GM12873 (cell line): ENCODE results near the gene FDX2.
A peak's percentile ranks its signal among the peaks of the same experiment; 100 is the strongest.

ENCODE experiments used
- TF ChIP-seq, protein P1 (sequence below): IDR thresholded peaks from 2 replicates; pipeline ENCODE4 v1.5.1; 2012; ENCODE audit warnings: low read depth, mild to moderate bottlenecking, moderate library complexity, low read length, control low read depth; ENCODE audit not compliant: insufficient read depth; ENCODE audit errors: missing control alignments

FDX2 gene

DNA sequence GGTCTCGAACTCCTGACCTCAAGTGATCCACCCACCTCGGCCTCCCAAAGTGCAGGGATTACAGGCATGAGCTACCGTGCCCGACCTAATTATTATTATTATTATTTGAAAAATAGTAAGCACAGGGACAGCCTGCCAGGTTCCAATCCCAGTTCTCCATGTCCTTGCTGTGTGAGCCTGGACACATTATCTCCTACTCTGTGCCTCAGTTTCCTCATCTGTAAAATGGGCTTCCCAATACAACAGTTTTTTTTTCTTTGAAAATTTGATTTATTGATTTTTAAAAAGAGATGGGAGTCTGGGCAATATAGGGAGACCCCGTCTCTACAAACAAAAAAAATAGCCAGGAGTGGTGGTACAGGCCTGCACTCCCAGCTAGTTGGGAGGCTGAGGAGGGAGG is 9.5 kb downstream of the FDX2 start:
- TF ChIP-seq, protein P1, sequence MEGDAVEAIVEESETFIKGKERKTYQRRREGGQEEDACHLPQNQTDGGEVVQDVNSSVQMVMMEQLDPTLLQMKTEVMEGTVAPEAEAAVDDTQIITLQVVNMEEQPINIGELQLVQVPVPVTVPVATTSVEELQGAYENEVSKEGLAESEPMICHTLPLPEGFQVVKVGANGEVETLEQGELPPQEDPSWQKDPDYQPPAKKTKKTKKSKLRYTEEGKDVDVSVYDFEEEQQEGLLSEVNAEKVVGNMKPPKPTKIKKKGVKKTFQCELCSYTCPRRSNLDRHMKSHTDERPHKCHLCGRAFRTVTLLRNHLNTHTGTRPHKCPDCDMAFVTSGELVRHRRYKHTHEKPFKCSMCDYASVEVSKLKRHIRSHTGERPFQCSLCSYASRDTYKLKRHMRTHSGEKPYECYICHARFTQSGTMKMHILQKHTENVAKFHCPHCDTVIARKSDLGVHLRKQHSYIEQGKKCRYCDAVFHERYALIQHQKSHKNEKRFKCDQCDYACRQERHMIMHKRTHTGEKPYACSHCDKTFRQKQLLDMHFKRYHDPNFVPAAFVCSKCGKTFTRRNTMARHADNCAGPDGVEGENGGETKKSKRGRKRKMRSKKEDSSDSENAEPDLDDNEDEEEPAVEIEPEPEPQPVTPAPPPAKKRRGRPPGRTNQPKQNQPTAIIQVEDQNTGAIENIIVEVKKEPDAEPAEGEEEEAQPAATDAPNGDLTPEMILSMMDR, result no peak

DNA sequence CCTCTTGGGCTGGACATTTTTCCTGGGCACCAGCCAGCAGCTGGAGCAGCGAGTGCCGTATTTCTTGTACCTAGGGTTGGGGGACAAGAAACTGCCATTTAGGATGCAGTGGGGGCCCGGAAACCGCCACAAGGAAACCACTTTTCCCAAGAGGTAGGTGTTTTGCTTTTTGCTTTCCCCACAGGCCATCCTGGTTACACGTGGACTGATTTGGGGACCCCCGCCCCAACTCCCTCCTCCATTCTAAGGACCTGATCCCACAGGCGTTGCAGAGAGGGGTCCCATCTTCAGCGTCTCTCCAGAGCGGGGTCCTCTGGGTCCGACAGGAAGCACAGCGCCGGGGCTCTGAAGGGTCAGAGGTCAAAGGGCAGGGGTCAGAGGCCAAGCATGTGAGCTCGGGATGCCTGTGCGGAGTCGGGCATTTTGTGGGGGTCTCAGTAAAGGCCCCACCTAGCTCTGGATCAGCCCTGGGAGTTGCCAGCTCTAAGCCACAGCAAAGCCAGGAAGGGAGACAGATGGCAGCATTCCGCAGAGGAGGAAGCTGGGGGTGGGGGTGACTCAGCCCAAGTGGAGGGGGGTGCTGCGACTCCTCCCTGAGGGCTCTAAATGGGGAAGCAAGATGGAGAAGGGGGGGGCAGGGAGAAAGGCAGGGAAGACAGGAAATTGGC is 10.5 kb downstream of the FDX2 start:
- TF ChIP-seq, protein P1, result no peak

DNA sequence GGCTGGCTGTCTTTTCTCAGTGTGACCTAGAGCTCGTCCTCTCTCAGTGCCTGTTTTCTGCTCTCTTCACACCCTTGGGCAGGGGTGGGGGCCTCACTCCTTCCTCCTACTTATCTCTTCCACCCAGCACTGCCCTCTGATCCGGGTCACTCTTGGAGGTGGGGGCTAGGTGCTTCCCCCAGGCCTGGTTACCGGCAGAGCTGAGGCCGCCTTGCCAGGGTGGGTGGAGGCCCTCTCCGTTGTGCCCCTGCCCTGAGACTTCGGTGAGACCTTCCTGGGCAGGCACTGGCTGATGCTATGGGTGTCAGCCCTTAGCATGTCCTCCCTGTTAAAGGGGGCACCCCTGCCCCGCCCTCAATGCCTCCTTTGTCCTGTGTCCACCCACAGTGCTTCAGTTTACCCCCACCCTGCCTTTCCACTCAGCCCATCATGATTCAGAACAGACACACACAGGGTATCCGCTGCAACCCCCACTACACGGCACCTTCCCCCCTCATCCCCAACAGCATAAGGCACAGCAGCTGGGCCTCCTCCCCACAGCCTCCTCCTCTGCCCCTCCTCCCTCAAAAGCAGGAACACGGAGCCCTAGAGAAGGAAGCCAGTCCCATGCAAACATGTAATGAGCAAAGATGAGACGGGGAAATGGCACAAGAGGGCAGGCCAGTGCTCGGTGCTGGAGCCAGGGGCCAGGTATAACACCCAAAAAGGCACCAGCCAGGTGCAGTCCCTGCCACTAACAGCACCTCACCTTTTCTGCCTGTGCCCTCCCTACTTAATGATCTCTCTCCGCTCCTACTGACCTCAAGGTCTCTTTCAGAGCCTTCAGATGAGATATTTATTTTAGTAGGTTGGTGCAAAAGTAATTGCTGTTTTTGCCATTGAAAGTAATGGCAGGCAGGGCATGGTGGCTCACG is 16.0 kb downstream of the FDX2 start:
- TF ChIP-seq, protein P1, result no peak

DNA sequence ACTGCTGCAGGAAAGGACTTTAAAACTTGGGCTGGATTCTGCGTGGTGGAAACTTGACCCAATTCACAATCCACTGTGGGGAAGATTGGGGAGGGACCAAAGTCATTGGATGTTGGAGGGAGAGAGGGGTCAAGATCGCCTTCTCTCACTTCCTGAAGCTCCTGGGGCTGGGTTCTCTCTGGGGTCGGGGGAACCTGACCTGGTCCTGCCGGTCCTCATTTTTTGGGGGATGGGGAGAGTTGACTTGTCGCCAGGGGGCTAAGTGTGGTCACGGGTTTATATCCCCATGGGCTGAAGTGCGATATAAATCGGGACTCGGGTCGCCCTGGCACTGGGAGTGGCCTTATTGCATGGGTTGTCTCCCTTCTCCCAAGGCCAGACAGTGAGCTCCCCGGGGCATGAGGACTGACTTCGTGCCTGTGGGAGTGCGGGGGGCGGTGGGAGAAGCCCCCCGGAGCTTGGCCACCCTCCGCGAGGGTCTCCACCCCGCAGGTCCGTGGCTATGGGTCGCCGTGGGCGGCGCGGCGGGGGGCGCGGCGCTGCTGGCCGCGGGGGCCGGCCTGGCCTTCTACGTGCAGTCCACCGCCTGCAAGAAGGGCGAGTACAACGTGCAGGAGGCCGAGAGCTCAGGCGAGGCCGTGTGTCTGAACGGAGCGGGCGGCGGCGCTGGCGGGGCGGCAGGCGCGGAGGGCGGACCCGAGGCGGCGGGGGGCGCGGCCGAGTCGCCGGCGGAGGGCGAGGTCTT is 19.8 kb downstream of the FDX2 start:
- TF ChIP-seq, protein P1, result no peak

DNA sequence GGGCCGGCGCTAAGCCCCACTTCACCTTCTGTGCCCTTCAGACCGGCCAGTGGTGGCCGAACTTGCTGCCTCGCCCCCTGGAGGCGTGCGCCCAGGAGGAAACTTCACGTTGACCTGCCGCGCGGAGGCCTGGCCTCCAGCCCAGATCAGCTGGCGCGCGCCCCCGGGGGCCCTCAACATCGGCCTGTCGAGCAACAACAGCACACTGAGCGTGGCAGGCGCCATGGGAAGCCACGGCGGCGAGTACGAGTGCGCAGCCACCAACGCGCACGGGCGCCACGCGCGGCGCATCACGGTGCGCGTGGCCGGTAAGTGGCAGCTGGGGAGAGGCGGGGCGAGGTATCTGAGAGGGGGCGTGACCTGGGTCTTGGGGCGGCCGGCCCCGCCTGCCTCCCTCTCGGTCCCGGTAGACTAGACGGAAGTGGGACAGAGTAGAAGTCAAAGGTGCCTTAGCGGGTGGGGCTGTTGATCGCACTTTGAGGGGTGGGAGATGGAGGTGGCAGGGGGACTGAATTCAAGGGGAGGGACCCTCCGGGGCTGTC is 20.4 kb downstream of the FDX2 start:
- TF ChIP-seq, protein P1, result peak; percentile 27

DNA sequence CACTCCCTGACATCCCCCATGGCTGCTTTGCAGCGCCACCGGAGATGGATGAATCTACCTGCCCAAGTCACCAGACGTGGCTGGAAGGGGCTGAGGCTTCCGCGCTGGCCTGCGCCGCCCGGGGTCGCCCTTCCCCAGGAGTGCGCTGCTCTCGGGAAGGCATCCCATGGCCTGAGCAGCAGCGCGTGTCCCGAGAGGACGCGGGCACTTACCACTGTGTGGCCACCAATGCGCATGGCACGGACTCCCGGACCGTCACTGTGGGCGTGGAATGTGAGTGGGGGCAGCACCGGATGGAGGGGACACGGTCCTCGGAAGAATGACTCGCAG is 21.5 kb downstream of the FDX2 start:
- TF ChIP-seq, protein P1, result no peak
